Suprapubic skin (tissue), 4 donors: ENCODE measurements around the gene LRRN4. TPM values are rescaled to one million over a fixed set of nuclear protein-coding genes. Genes with fewer than 3 reads are reported as not detected.

ENCODE experiments used
- DNase-seq, 2 donors: peaks; one replicate each; pipeline ENCODE4 v3.0.0-alpha.2; 2019; ENCODE audit warnings: low spot score in 2 of 2
- H3K27ac ChIP-seq: fragments of 200-600 bp; sonication (generic); one replicate; pipeline ENCODE4 v1.5.1; 2019
- H3K27me3 ChIP-seq: fragments of 200-600 bp; sonication (generic); one replicate; pipeline ENCODE4 v1.5.1; 2019
- H3K36me3 ChIP-seq: fragments of 200-600 bp; sonication (generic); one replicate; pipeline ENCODE4 v1.5.1; 2019
- H3K4me1 ChIP-seq: fragments of 200-600 bp; sonication (generic); one replicate; pipeline ENCODE4 v1.5.1; 2019
- H3K4me3 ChIP-seq: fragments of 200-600 bp; sonication (generic); one replicate; pipeline ENCODE4 v1.5.1; 2019; ENCODE audit warnings: mild to moderate bottlenecking
- H3K9me3 ChIP-seq: fragments of 200-600 bp; sonication (generic); one replicate; pipeline ENCODE4 v1.5.1; 2019
- CTCF ChIP-seq, 2 donors: fragments of 200-600 bp in 1 of 2; fragments of 450-650 bp in 1 of 2; sonication (generic) in 1 of 2; IDR thresholded peaks; one replicate each; pipeline ENCODE4 v1.5.1; 2016 to 2019; ENCODE audit warnings: antibody characterized with exemption in 2 of 2, mild to moderate bottlenecking in 1 of 2, moderate library complexity in 1 of 2
- EP300 ChIP-seq: sonication (generic); formaldehyde crosslinking; IDR thresholded peaks from one replicate; pipeline ENCODE4 v1.6.1; 2017; ENCODE audit warnings: antibody characterized with exemption
- POLR2A ChIP-seq, 2 donors: fragments of 450-650 bp; IDR thresholded peaks; one replicate each; pipeline ENCODE4 v1.6.1; 2017; ENCODE audit warnings: antibody characterized with exemption in 2 of 2, mild to moderate bottlenecking in 2 of 2, moderate library complexity in 2 of 2
- POLR2AphosphoS5 ChIP-seq, 3 donors: sonication (generic); formaldehyde crosslinking; IDR thresholded peaks; one replicate each; pipeline ENCODE4 v1.6.1; 2017; ENCODE audit warnings: antibody characterized with exemption in 3 of 3
- WGBS: methylation state at CpG from one replicate; pipeline ENCODE4 v1.1.5; 2018; 5-methylcytosine and 5-hydroxymethylcytosine counted together
- total RNA-seq, 4 donors: library from RNA; depleted of rRNA; stranded (reverse); fragments of >200 nt; gene quantifications; one replicate each; pipeline ENCODE4 v1.1.0, GENCODE V29; 2016

Gene LRRN4
- total RNA-seq, 4 donors from 2014 or later: 0.80 TPM; not detected in 3

- Histone ChIP-seq H3K4me3 (no peak overlapping the region), H3K27me3 (no peaks in the 10 kb centered on the region), H3K36me3 (peaks cover 34% of the 10 kb centered on the region), H3K4me1 (no peaks in the 10 kb centered on the region), H3K9me3 (no peaks in the 10 kb centered on the region), H3K27ac (no peak overlapping the region)
- TF ChIP-seq POLR2AphosphoS5 (IDR thresholded peaks at IDR 0.05): no peak
- TF ChIP-seq POLR2A (IDR thresholded peaks at IDR 0.05): no peak
- TF ChIP-seq EP300: no peak
- TF ChIP-seq CTCF (IDR thresholded peaks at IDR 0.05): no peak
- DNase-seq: no peak
- 70% methylated on average over 9 of the region's 9 CpGs for WGBS
These were observed 30.1 kb upstream of the LRRN4 start for GRCh38 chr20:6083926-6084325.

GRCh38 chr20:6081236-6081635, 27.4 kb upstream of the LRRN4 start:
- Histone ChIP-seq H3K4me3 (no peak overlapping the region), H3K36me3 (peaks cover 33% of the 10 kb centered on the region), H3K9me3 (no peaks in the 10 kb centered on the region), H3K27ac (no peak overlapping the region), H3K4me1 (no peaks in the 10 kb centered on the region), H3K27me3 (no peaks in the 10 kb centered on the region)
- no peak for TF ChIP-seq CTCF (IDR thresholded peaks at IDR 0.05)
- DNase-seq: no peak
- WGBS: 46% methylated on average over 2 of the region's 2 CpGs

GRCh38 chr20:6079016-6079415, 25.2 kb upstream of the LRRN4 start:
- Histone ChIP-seq H3K4me1 (no peaks in the 10 kb centered on the region), H3K27me3 (no peaks in the 10 kb centered on the region), H3K27ac (no peak overlapping the region), H3K4me3 (no peak overlapping the region), H3K36me3 (peaks cover 22% of the 10 kb centered on the region), H3K9me3 (no peaks in the 10 kb centered on the region)
- 60% methylated on average over 2 of the region's 2 CpGs for WGBS
- DNase-seq: no peak
- TF ChIP-seq POLR2AphosphoS5 (IDR thresholded peaks at IDR 0.05) (no peak), POLR2A (IDR thresholded peaks at IDR 0.05) (no peak), EP300 (no peak), CTCF (IDR thresholded peaks at IDR 0.05) (no peak)

- WGBS: 51% methylated on average over 8 of the region's 8 CpGs
- no peaks in the 10 kb centered on the region for H3K4me1 ChIP-seq
These were observed 21.8 kb upstream of the LRRN4 start for GRCh38 chr20:6075428-6076219.

More at GRCh38 chr20:6075428-6076219, 21.8 kb upstream of the LRRN4 start:
- TF ChIP-seq POLR2A (IDR thresholded peaks at IDR 0.05): no peak
- TF ChIP-seq CTCF (IDR thresholded peaks at IDR 0.05): no peak
- no peak for TF ChIP-seq EP300
- no peak for TF ChIP-seq POLR2AphosphoS5 (IDR thresholded peaks at IDR 0.05)
- no peaks in the 10 kb centered on the region for H3K9me3 ChIP-seq
- H3K4me3 ChIP-seq: no peak overlapping the region
- no peak overlapping the region for H3K27ac ChIP-seq
- H3K27me3 ChIP-seq: no peaks in the 10 kb centered on the region
- H3K36me3 ChIP-seq: peaks cover 17% of the 10 kb centered on the region
- DNase-seq: peak in 1 of 2 donors; percentile 34
